ENCODE data around the gene TBCD.

TBCD gene

GRCh38 chr17:82913304-82914043, 161.6 kb downstream of the TBCD start:
- peak; percentile 30 for TF ChIP-seq CTCF (IDR thresholded peaks at IDR 0.05; ENCODE audit: low read depth, low read length, missing control alignments)
- DNase-seq (ENCODE audit: low read depth), result no peak
- in situ Hi-C loops (cut with HindIII; ENCODE audit: low sequenced_read_pairs), result no loop called here
- no peak overlapping the region for H3K4me3 ChIP-seq (ENCODE audit: low read depth, low read length)

GRCh38 chr17:82914375-82914774, 162.5 kb downstream of the TBCD start:
- DNase-seq (ENCODE audit: low read depth), result no peak
- H3K4me3 ChIP-seq (ENCODE audit: low read depth, low read length), result no peak overlapping the region
- in situ Hi-C loops (cut with HindIII; ENCODE audit: low sequenced_read_pairs), result no loop called here
- no peak for TF ChIP-seq CTCF (IDR thresholded peaks at IDR 0.05; ENCODE audit: low read depth, low read length, missing control alignments)

- no peak overlapping the region for H3K4me3 ChIP-seq (ENCODE audit: low read depth, low read length)
- no peak for TF ChIP-seq CTCF (IDR thresholded peaks at IDR 0.05; ENCODE audit: low read depth, low read length, missing control alignments)
- in situ Hi-C loops (cut with HindIII; ENCODE audit: low sequenced_read_pairs), result no loop called here
- DNase-seq (ENCODE audit: low read depth), result no peak
These were observed 163.3 kb downstream of the TBCD start for GRCh38 chr17:82915010-82915756.

- DNase-seq (ENCODE audit: low read depth), result no peak
- in situ Hi-C loops (cut with HindIII; ENCODE audit: low sequenced_read_pairs), result no loop called here
- TF ChIP-seq CTCF (IDR thresholded peaks at IDR 0.05; ENCODE audit: low read depth, low read length, missing control alignments), result no peak
- no peak overlapping the region for H3K4me3 ChIP-seq (ENCODE audit: low read depth, low read length)
These were observed 163.8 kb downstream of the TBCD start for GRCh38 chr17:82915757-82916027.

- in situ Hi-C loops (cut with HindIII; ENCODE audit: low sequenced_read_pairs), result no loop called here
- DNase-seq (ENCODE audit: low read depth), result no peak
- no peak overlapping the region for H3K4me3 ChIP-seq (ENCODE audit: low read depth, low read length)
- TF ChIP-seq CTCF (IDR thresholded peaks at IDR 0.05; ENCODE audit: low read depth, low read length, missing control alignments), result peak; percentile 44
These were observed 166.0 kb downstream of the TBCD start for GRCh38 chr17:82917699-82918345.

- no peak for TF ChIP-seq CTCF (IDR thresholded peaks at IDR 0.05; ENCODE audit: low read depth, low read length, missing control alignments)
- in situ Hi-C loops (cut with HindIII; ENCODE audit: low sequenced_read_pairs), result no loop called here
- no peak overlapping the region for H3K4me3 ChIP-seq (ENCODE audit: low read depth, low read length)
- no peak for DNase-seq (ENCODE audit: low read depth)
These were observed 166.6 kb downstream of the TBCD start for GRCh38 chr17:82918508-82918907.

All from astrocyte of the cerebellum (primary cell).